GM12873 (cell line): ENCODE results near the gene TM9SF2.

Source experiments
- TF ChIP-seq, protein P1 (sequence below): IDR thresholded peaks from 2 replicates; pipeline ENCODE4 v1.5.1; 2012; ENCODE audit warnings: low read depth, mild to moderate bottlenecking, moderate library complexity, low read length, control low read depth; ENCODE audit not compliant: insufficient read depth; ENCODE audit errors: missing control alignments

TM9SF2 gene

GRCh38 chr13:99469041-99469440 is 32.2 kb upstream of the TM9SF2 start:
- TF ChIP-seq, protein P1, sequence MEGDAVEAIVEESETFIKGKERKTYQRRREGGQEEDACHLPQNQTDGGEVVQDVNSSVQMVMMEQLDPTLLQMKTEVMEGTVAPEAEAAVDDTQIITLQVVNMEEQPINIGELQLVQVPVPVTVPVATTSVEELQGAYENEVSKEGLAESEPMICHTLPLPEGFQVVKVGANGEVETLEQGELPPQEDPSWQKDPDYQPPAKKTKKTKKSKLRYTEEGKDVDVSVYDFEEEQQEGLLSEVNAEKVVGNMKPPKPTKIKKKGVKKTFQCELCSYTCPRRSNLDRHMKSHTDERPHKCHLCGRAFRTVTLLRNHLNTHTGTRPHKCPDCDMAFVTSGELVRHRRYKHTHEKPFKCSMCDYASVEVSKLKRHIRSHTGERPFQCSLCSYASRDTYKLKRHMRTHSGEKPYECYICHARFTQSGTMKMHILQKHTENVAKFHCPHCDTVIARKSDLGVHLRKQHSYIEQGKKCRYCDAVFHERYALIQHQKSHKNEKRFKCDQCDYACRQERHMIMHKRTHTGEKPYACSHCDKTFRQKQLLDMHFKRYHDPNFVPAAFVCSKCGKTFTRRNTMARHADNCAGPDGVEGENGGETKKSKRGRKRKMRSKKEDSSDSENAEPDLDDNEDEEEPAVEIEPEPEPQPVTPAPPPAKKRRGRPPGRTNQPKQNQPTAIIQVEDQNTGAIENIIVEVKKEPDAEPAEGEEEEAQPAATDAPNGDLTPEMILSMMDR = no peak

- TF ChIP-seq, protein P1 = no peak
Observed at GRCh38 chr13:99470027-99470426, 31.2 kb upstream of the TM9SF2 start.

- TF ChIP-seq, protein P1 = no peak
Observed at GRCh38 chr13:99471221-99472121, 29.8 kb upstream of the TM9SF2 start.

DNA sequence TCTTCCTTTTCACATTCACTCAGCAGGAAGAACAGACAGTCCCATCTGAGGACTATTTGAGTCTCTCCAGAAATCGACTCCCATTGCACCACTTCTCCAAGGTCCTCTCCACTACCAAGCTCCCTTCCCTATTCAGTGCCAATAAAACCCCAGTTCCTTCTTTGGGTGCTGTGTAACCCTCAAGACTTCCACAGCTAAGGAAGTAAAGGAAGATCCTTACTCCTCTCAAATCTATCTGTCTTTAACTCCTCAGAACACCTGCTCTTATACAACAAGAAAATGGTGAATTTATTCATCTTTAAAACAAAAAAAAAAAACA is 29.2 kb upstream of the TM9SF2 start:
- TF ChIP-seq, protein P1 = no peak

GRCh38 chr13:99473515-99473914 is 27.8 kb upstream of the TM9SF2 start:
- TF ChIP-seq, protein P1 = no peak

GRCh38 chr13:99476648-99477047 is 24.6 kb upstream of the TM9SF2 start:
- TF ChIP-seq, protein P1 = no peak

DNA sequence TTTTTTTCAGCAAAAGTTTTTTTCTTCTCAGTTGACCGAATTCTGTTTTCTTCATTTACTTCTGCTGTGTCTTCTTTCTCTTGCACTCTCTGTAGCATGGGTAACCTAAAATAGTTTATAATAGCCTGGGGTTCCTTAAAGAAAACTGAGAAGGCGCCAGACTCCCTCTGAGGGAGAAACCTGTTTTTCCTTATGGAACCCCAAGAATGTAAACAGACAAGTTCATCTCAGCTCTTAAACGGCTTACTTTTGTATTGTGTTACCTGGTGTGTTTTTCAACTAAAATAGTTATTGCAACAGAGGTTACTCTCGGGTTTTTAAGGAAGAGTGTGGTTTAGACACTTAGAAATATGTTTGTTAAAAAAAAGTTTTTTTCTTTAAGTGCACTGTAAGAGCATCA is 23.8 kb upstream of the TM9SF2 start:
- TF ChIP-seq, protein P1 = no peak
